Activated CD4-positive, alpha-beta T cell treated with anti-CD3 and anti-CD28 coated beads, Interleukin-2, amount 10 ng/mL, durations not matched to agents 24 days and 14 days (primary cell): ENCODE measurements around the gene SLC4A9. TPM values are rescaled to one million over a fixed set of nuclear protein-coding genes. Genes with fewer than 3 reads are reported as not detected.
"Not testable (repeated sequence)": the region's sequence is repeated elsewhere in the genome, so short reads cannot be mapped to it uniquely, and the experiment has no call there.

ENCODE experiments used
- DNase-seq: peaks from one replicate; pipeline ENCODE4 v3.0.0; 2022
- H3K27ac Mint-ChIP-seq: one replicate; pipeline ENCODE4 v1.8.0; 2022; ENCODE audit warnings: mild to moderate bottlenecking, mixed read lengths
- H3K27me3 Mint-ChIP-seq: one replicate; pipeline ENCODE4 v1.8.0; 2022; ENCODE audit warnings: mixed read lengths
- H3K36me3 Mint-ChIP-seq: one replicate; pipeline ENCODE4 v1.8.0; 2022; ENCODE audit warnings: low read depth, mild to moderate bottlenecking, mixed read lengths
- H3K4me1 Mint-ChIP-seq: one replicate; pipeline ENCODE4 v1.8.0; 2021; ENCODE audit warnings: mixed read lengths
- H3K4me3 Mint-ChIP-seq: one replicate; pipeline ENCODE4 v1.8.0; 2022; ENCODE audit warnings: mild to moderate bottlenecking, moderate library complexity, mixed read lengths
- H3K9me3 Mint-ChIP-seq: one replicate; pipeline ENCODE4 v1.8.0; 2021; ENCODE audit warnings: mixed read lengths
- intact Hi-C: fragments of 100-400 bp; cut with micrococcal nuclease; formaldehyde crosslinking; loops from one replicate; pipeline ENCODE4 v1.15.1; 2023
- total RNA-seq: library from RNA; stranded (reverse); gene quantifications from 2 replicates; pipeline ENCODE4 v1.2.3, GENCODE V29; 2022

The SLC4A9 gene
- total RNA-seq, 1 donor from 2014 or later: not detected

- not testable (repeated sequence) for H3K27me3 Mint-ChIP-seq, H3K9me3 Mint-ChIP-seq, DNase-seq
- intact Hi-C loops: loop anchor here (2.0 kb wide), 1 partner anchor 169 kb away; the partner anchor contains the start of gene CYSTM1
- Mint-ChIP-seq H3K27ac (peak overlapping the region; percentile 98), H3K4me1 (peaks cover 67% of the 10 kb centered on the region), H3K36me3 (peaks cover 44% of the 10 kb centered on the region), H3K4me3 (peak overlapping the region; percentile 89)
Measured at GRCh38 chr5:140343849-140344248, 16.1 kb upstream of the SLC4A9 start.

- H3K36me3 Mint-ChIP-seq: peaks cover 39% of the 10 kb centered on the region
- H3K27me3 Mint-ChIP-seq: peaks cover 3% of the 10 kb centered on the region
- H3K4me3 Mint-ChIP-seq: peak overlapping the region; percentile 89
- no peaks in the 10 kb centered on the region for H3K9me3 Mint-ChIP-seq
- peak overlapping the region; percentile 98 for H3K27ac Mint-ChIP-seq
- intact Hi-C loops: loop anchor here (2.0 kb wide), 1 partner anchor 170 kb away; the partner anchor contains the start of gene CYSTM1
- H3K4me1 Mint-ChIP-seq: peaks cover 65% of the 10 kb centered on the region
- peak; percentile 69 for DNase-seq
Measured at GRCh38 chr5:140344683-140345423, 15.1 kb upstream of the SLC4A9 start.

- Mint-ChIP-seq H3K27me3 (peaks cover 6% of the 10 kb centered on the region), H3K4me3 (peak overlapping the region; percentile 89), H3K36me3 (peaks cover 34% of the 10 kb centered on the region), H3K9me3 (no peaks in the 10 kb centered on the region), H3K27ac (peak overlapping the region; percentile 78), H3K4me1 (peaks cover 64% of the 10 kb centered on the region)
- DNase-seq: no peak
- intact Hi-C loops: loop anchor here (1.0 to 2.0 kb wide), 3 partner anchors 43 to 171 kb away; partner anchors contain the start of genes CYSTM1 and PFDN1
Measured at GRCh38 chr5:140345919-140346347, 14.1 kb upstream of the SLC4A9 start.

- H3K4me1 Mint-ChIP-seq: peaks cover 61% of the 10 kb centered on the region
- intact Hi-C loops: loop anchor here (1.0 kb wide), 2 partner anchors 43 to 95 kb away; partner anchors contain the start of gene PFDN1
Measured at GRCh38 chr5:140346348-140347221, 13.4 kb upstream of the SLC4A9 start, which contains the start of gene HBEGF. HBEGF (minus strand) TSS chr5:140346603; CDS start chr5:140346328, 275 bp downstream.

GRCh38 chr5:140347360-140347759, 12.6 kb upstream of the SLC4A9 start:
- H3K36me3 Mint-ChIP-seq: peaks cover 21% of the 10 kb centered on the region
- H3K27me3 Mint-ChIP-seq: peaks cover 6% of the 10 kb centered on the region
- no peak for DNase-seq
- intact Hi-C loops: no loop called here
- no peaks in the 10 kb centered on the region for H3K9me3 Mint-ChIP-seq
- H3K27ac Mint-ChIP-seq: no peak overlapping the region
- H3K4me1 Mint-ChIP-seq: peaks cover 57% of the 10 kb centered on the region
- peak overlapping the region; percentile 89 for H3K4me3 Mint-ChIP-seq

More at GRCh38 chr5:140346348-140347221, 13.4 kb upstream of the SLC4A9 start, which contains the start of gene HBEGF:
- Mint-ChIP-seq H3K36me3 (peaks cover 27% of the 10 kb centered on the region), H3K27me3 (peaks cover 6% of the 10 kb centered on the region), H3K4me3 (peak within 1 kb of the TSS; percentile 89), H3K27ac (peak within 1 kb of the TSS; percentile 78), H3K9me3 (no peaks in the 10 kb centered on the region)
- DNase-seq: peak; percentile 89

GRCh38 chr5:140348104-140348503, 11.9 kb upstream of the SLC4A9 start:
- intact Hi-C loops: no loop called here
- peaks cover 15% of the 10 kb centered on the region for H3K36me3 Mint-ChIP-seq
- peak overlapping the region; percentile 28 for H3K4me3 Mint-ChIP-seq
- peaks cover 6% of the 10 kb centered on the region for H3K27me3 Mint-ChIP-seq
- H3K4me1 Mint-ChIP-seq: peaks cover 50% of the 10 kb centered on the region
- no peak overlapping the region for H3K27ac Mint-ChIP-seq
- H3K9me3 Mint-ChIP-seq: no peaks in the 10 kb centered on the region
- DNase-seq: no peak

- Mint-ChIP-seq H3K9me3 (no peaks in the 10 kb centered on the region), H3K4me1 (peaks cover 39% of the 10 kb centered on the region), H3K4me3 (no peak overlapping the region), H3K27ac (no peak overlapping the region), H3K36me3 (peaks cover 8% of the 10 kb centered on the region), H3K27me3 (peaks cover 7% of the 10 kb centered on the region)
- intact Hi-C loops: no loop called here
- DNase-seq: no peak
Measured at GRCh38 chr5:140349244-140349643, 10.8 kb upstream of the SLC4A9 start.

- Mint-ChIP-seq H3K9me3 (no peaks in the 10 kb centered on the region), H3K27ac (no peak overlapping the region), H3K27me3 (peaks cover 9% of the 10 kb centered on the region), H3K36me3 (no peaks in the 10 kb centered on the region), H3K4me1 (peaks cover 31% of the 10 kb centered on the region), H3K4me3 (peak overlapping the region; percentile 40)
- peak; percentile 94 for DNase-seq
- intact Hi-C loops: loop anchor here (1.0 to 10.0 kb wide), 2 partner anchors 107 to 277 kb away; no protein-coding TSS in a partner anchor
Measured at GRCh38 chr5:140351609-140352334, 8.2 kb upstream of the SLC4A9 start.

GRCh38 chr5:140355546-140355945, 4.4 kb upstream of the SLC4A9 start:
- intact Hi-C loops: loop anchor here (10.0 kb wide), 1 partner anchor 281 kb away; no protein-coding TSS in a partner anchor
- Mint-ChIP-seq H3K36me3 (no peaks in the 10 kb centered on the region), H3K4me1 (peaks cover 26% of the 10 kb centered on the region), H3K27ac (no peak overlapping the region), H3K27me3 (peaks cover 7% of the 10 kb centered on the region), H3K9me3 (no peaks in the 10 kb centered on the region), H3K4me3 (no peak overlapping the region)
- no peak for DNase-seq

GRCh38 chr5:140356853-140357725, 2.9 kb upstream of the SLC4A9 start:
- H3K9me3 Mint-ChIP-seq: no peaks in the 10 kb centered on the region
- intact Hi-C loops: loop anchor here (1.0 to 10.0 kb wide), 3 partner anchors 113 to 282 kb away; no protein-coding TSS in a partner anchor
- peak overlapping the region; percentile 60 for H3K4me3 Mint-ChIP-seq
- no peaks in the 10 kb centered on the region for H3K36me3 Mint-ChIP-seq
- no peak overlapping the region for H3K27ac Mint-ChIP-seq
- peaks cover 18% of the 10 kb centered on the region for H3K4me1 Mint-ChIP-seq
- H3K27me3 Mint-ChIP-seq: peaks cover 5% of the 10 kb centered on the region
- no peak for DNase-seq

GRCh38 chr5:140357726-140358093, 2.3 kb upstream of the SLC4A9 start:
- peaks cover 19% of the 10 kb centered on the region for H3K4me1 Mint-ChIP-seq
- no peaks in the 10 kb centered on the region for H3K36me3 Mint-ChIP-seq
- peak overlapping the region; percentile 60 for H3K4me3 Mint-ChIP-seq
- H3K27ac Mint-ChIP-seq: no peak overlapping the region
- intact Hi-C loops: loop anchor here (1.0 to 10.0 kb wide), 3 partner anchors 113 to 283 kb away; no protein-coding TSS in a partner anchor
- peaks cover 5% of the 10 kb centered on the region for H3K27me3 Mint-ChIP-seq
- no peaks in the 10 kb centered on the region for H3K9me3 Mint-ChIP-seq
- peak; percentile 94 for DNase-seq

- Mint-ChIP-seq H3K4me3 (no peak overlapping the region), H3K9me3 (no peaks in the 10 kb centered on the region), H3K27ac (no peak overlapping the region), H3K36me3 (no peaks in the 10 kb centered on the region), H3K4me1 (peaks cover 27% of the 10 kb centered on the region), H3K27me3 (peaks cover 5% of the 10 kb centered on the region)
- no peak for DNase-seq
- intact Hi-C loops: loop anchor here (10.0 kb wide), 1 partner anchor 284 kb away; no protein-coding TSS in a partner anchor
Measured at GRCh38 chr5:140358738-140359310, 1.2 kb upstream of the SLC4A9 start.
